ENCODE data around the gene ANKRD13C.

GRCh38 chr1:70227439-70227838 lies 127.1 kb downstream of the ANKRD13C start:
- no peak for TF ChIP-seq CTCF (IDR thresholded peaks at IDR 0.05)
- TF ChIP-seq POLR2AphosphoS5 (IDR thresholded peaks at IDR 0.05), result no peak
- TF ChIP-seq POLR2A (IDR thresholded peaks at IDR 0.05), result no peak
